ENCODE measurements around the gene EIPR1.
"Not testable (repeated sequence)": the region's sequence is repeated elsewhere in the genome, so short reads cannot be mapped to it uniquely, and the experiment has no call there.

Gene EIPR1

DNA sequence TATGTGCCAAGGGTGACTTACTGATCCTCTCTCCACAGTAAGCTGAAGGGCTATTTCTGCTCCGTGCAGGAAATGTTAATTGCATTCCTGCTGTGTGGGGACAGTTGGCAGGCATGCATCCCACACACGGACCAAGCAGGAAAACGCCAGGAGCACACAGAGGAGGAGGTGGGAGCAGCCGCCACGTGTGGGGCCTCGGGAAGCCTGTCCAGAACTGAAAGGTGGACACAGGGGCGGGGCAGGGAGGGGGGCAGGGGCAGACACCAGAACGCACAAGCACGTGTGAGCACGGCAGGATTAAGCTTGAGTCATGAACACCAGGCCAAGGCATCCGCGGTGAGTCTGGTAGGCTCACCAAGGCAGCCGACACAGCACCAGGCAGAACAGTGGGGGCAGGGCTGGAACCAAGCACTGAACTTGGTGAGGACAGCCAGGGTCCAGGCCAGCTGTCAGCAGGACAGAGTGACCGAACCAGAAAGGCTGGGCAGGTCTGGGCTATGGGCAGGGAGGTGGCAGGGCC, 177.1 kb downstream of the EIPR1 start:
- no peaks in the 10 kb centered on the region for H3K9me3 Mint-ChIP-seq
- no peak overlapping the region for H3K4me3 Mint-ChIP-seq
- H3K27ac Mint-ChIP-seq = peak overlapping the region; percentile 77
- H3K36me3 Mint-ChIP-seq = peaks cover 47 to 74% of the 10 kb centered on the region in 2 donors
- H3K4me1 Mint-ChIP-seq = peaks cover 8 to 9% of the 10 kb centered on the region in 2 donors
- H3K27me3 Mint-ChIP-seq = no peaks in the 10 kb centered on the region
- ATAC-seq (replicated peaks) = no peak
- DNase-seq = no peak

GRCh38 chr2:3199627-3200345, 177.8 kb downstream of the EIPR1 start:
- H3K27me3 Mint-ChIP-seq = no peaks in the 10 kb centered on the region
- no peaks in the 10 kb centered on the region for H3K9me3 Mint-ChIP-seq
- DNase-seq (no peak), ATAC-seq (replicated peaks) (no peak)
- H3K4me3 Mint-ChIP-seq = no peak overlapping the region
- peaks cover 49 to 76% of the 10 kb centered on the region in 2 donors for H3K36me3 Mint-ChIP-seq
- H3K27ac Mint-ChIP-seq = peak overlapping the region; percentile 47
- H3K4me1 Mint-ChIP-seq = peaks cover 8 to 9% of the 10 kb centered on the region in 2 donors

- H3K27me3 Mint-ChIP-seq; H3K4me1 Mint-ChIP-seq; H3K4me3 Mint-ChIP-seq; H3K9me3 Mint-ChIP-seq; DNase-seq; H3K27ac Mint-ChIP-seq; ATAC-seq (replicated peaks): not testable (repeated sequence)
- H3K36me3 Mint-ChIP-seq = peaks cover 56 to 80% of the 10 kb centered on the region in 2 donors
These were observed 178.9 kb downstream of the EIPR1 start for GRCh38 chr2:3198671-3199192.

DNA sequence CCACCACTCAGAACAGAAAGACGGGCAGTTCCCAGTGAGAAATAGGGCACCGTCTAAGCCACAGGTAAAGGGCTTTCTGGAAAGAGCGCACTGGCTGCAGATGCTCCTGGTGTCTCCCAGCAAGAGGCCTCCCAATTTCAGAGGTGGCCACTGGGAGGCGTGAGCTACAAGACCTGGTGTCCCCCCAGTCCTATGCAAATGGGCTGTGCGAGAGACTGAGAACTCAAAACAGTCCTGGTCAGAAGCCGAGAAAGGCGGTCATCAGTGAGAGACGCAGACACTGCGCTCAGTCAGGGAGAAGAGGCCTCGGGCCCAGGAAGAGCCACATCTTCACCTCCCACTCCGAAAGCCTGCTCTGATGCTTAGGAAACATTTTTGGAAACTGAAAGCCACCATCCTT, 179.5 kb downstream of the EIPR1 start:
- Mint-ChIP-seq H3K27me3 (no peaks in the 10 kb centered on the region), H3K36me3 (peaks cover 52 to 79% of the 10 kb centered on the region in 2 donors), H3K4me3 (no peak overlapping the region), H3K9me3 (no peaks in the 10 kb centered on the region), H3K4me1 (peaks cover 8 to 9% of the 10 kb centered on the region in 2 donors), H3K27ac (no peak overlapping the region)
- DNase-seq (no peak), ATAC-seq (replicated peaks) (peak; percentile 45 to 63)

GRCh38 chr2:3197308-3197707, 180.3 kb downstream of the EIPR1 start:
- H3K36me3 Mint-ChIP-seq = peaks cover 55 to 85% of the 10 kb centered on the region in 2 donors
- no peaks in the 10 kb centered on the region for H3K27me3 Mint-ChIP-seq
- H3K27ac Mint-ChIP-seq = no peak overlapping the region
- H3K9me3 Mint-ChIP-seq = no peaks in the 10 kb centered on the region
- DNase-seq (no peak), ATAC-seq (replicated peaks) (no peak)
- peaks cover 5 to 8% of the 10 kb centered on the region in 2 donors for H3K4me1 Mint-ChIP-seq
- no peak overlapping the region for H3K4me3 Mint-ChIP-seq

GRCh38 chr2:3196716-3197115, 180.9 kb downstream of the EIPR1 start:
- Mint-ChIP-seq H3K4me1 (peaks cover 5 to 8% of the 10 kb centered on the region in 2 donors), H3K27ac (no peak overlapping the region), H3K36me3 (peaks cover 57 to 91% of the 10 kb centered on the region in 2 donors), H3K27me3 (no peaks in the 10 kb centered on the region), H3K4me3 (no peak overlapping the region), H3K9me3 (no peaks in the 10 kb centered on the region)
- DNase-seq = no peak
- no peak for ATAC-seq (replicated peaks)

GRCh38 chr2:3195641-3196476, 181.8 kb downstream of the EIPR1 start:
- Mint-ChIP-seq H3K27me3 (no peaks in the 10 kb centered on the region), H3K27ac (peak overlapping the region; percentile 69), H3K36me3 (peaks cover 54 to 86% of the 10 kb centered on the region in 2 donors)

GRCh38 chr2:3194828-3195227, 182.8 kb downstream of the EIPR1 start:
- H3K4me1 Mint-ChIP-seq = peaks cover 0 to 12% of the 10 kb centered on the region in 2 donors
- no peak overlapping the region for H3K4me3 Mint-ChIP-seq
- no peak for DNase-seq
- H3K36me3 Mint-ChIP-seq = peaks cover 54 to 86% of the 10 kb centered on the region in 2 donors
- ATAC-seq (replicated peaks) = no peak
- no peaks in the 10 kb centered on the region for H3K9me3 Mint-ChIP-seq
- H3K27me3 Mint-ChIP-seq = no peaks in the 10 kb centered on the region
- no peak overlapping the region for H3K27ac Mint-ChIP-seq

More at GRCh38 chr2:3195641-3196476, 181.8 kb downstream of the EIPR1 start:
- no peak for DNase-seq
- Mint-ChIP-seq H3K9me3 (no peaks in the 10 kb centered on the region), H3K4me1 (peaks cover 0 to 8% of the 10 kb centered on the region in 2 donors), H3K4me3 (no peak overlapping the region)
- peak in 1 of 2 donors; percentile 33 for ATAC-seq (replicated peaks)

GRCh38 chr2:3193443-3194330, 183.9 kb downstream of the EIPR1 start:
- Mint-ChIP-seq H3K4me3 (no peak overlapping the region), H3K9me3 (no peaks in the 10 kb centered on the region), H3K36me3 (peaks cover 56 to 88% of the 10 kb centered on the region in 2 donors), H3K4me1 (peaks cover 0 to 10% of the 10 kb centered on the region in 2 donors), H3K27ac (no peak overlapping the region), H3K27me3 (no peaks in the 10 kb centered on the region)
- no peak for ATAC-seq (replicated peaks)
- no peak for DNase-seq

DNA sequence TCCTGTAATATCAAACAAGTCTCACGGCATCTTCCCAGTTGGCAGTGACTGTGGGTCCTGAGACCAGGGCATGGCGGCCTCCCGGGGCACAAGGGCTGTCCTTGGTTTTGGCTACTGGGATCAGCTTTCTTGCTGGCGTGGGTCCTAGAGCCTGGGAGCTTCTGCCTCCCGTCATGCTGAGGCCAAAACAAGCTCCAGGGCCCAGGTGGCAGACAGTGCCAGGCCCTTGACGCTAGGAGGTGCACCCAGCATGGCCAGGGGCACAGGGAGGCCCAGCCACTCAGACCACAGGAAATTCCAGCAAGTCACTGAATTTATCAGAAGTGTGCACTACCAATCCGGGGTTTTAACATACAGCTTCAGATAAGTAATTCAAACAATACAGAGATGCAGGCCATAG, 184.7 kb downstream of the EIPR1 start:
- no peaks in the 10 kb centered on the region for H3K27me3 Mint-ChIP-seq
- ATAC-seq (replicated peaks) (no peak), DNase-seq (no peak)
- peaks cover 56 to 89% of the 10 kb centered on the region in 2 donors for H3K36me3 Mint-ChIP-seq
- no peak overlapping the region for H3K4me3 Mint-ChIP-seq
- no peak overlapping the region for H3K27ac Mint-ChIP-seq
- peaks cover 0 to 10% of the 10 kb centered on the region in 2 donors for H3K4me1 Mint-ChIP-seq
- H3K9me3 Mint-ChIP-seq = no peaks in the 10 kb centered on the region

DNA sequence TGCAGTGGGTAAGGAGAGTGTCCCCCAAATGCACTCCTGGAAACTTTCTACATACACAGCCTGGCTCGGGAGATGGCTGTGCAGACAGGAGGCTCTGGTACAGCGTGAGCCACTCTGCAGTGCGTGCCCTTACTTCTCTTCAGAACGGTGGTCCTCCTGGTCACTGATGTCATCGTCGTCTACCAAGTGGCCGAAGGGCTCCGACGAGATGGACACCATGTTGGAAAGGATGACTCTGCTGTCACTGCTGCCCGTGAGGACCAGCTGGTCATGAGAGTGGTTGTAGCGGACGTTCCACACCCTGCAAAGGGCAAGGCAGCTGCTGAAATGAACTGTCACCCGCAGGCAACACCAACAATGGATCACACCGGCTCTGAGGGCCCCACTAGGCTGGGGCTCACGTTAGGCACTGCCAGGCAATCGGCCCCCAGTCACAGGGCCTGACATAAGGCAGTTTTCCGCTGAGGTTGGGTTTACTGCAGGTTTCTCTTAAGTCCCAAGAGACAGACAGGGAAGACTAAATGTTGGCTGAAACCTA, 185.3 kb downstream of the EIPR1 start:
- ATAC-seq (replicated peaks) = no peak
- Mint-ChIP-seq H3K9me3 (no peaks in the 10 kb centered on the region), H3K36me3 (peaks cover 56 to 85% of the 10 kb centered on the region in 2 donors), H3K27ac (no peak overlapping the region), H3K4me3 (no peak overlapping the region), H3K27me3 (no peaks in the 10 kb centered on the region), H3K4me1 (peaks cover 0 to 10% of the 10 kb centered on the region in 2 donors)
- no peak for DNase-seq

GRCh38 chr2:3189961-3190360, 187.7 kb downstream of the EIPR1 start:
- Mint-ChIP-seq H3K36me3 (peaks cover 63 to 82% of the 10 kb centered on the region in 2 donors), H3K27ac (peak overlapping the region; percentile 42), H3K27me3 (no peaks in the 10 kb centered on the region), H3K4me3 (no peak overlapping the region), H3K4me1 (peaks cover 0 to 6% of the 10 kb centered on the region in 2 donors), H3K9me3 (no peaks in the 10 kb centered on the region)
- ATAC-seq (replicated peaks) (no peak), DNase-seq (no peak)

DNA sequence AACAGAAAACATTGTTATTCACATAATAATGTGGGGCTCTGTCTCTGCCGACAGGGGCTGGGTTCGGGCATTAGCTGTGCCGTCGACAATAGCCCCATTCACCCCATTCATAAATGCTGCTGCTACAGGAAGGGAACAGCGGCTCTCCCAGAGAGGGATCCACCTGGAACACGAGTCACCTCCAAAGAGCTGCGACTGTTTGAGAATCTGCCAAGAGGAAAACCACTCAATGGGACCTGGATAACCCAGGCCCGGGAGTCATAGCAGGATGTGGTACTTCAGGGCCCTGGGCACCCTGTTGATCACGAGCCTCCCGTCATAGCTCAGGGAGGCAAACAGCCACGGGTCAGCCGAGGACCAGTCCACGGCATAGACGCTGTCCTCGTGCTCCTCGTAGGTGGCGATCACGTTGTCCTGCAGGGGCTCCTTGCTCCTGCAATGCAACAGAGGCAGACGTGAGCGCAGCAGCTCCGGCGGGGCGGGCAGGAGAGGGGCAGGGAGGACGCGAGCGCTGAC, 188.5 kb downstream of the EIPR1 start:
- no peak overlapping the region for H3K4me3 Mint-ChIP-seq
- H3K27me3 Mint-ChIP-seq = no peaks in the 10 kb centered on the region
- ATAC-seq (replicated peaks) (no peak), DNase-seq (no peak)
- H3K36me3 Mint-ChIP-seq = peaks cover 58 to 78% of the 10 kb centered on the region in 2 donors
- H3K4me1 Mint-ChIP-seq = peaks cover 0 to 6% of the 10 kb centered on the region in 2 donors
- no peaks in the 10 kb centered on the region for H3K9me3 Mint-ChIP-seq
- no peak overlapping the region for H3K27ac Mint-ChIP-seq

All from stimulated activated naive B cell treated with anti-CD40 and anti-IgM and Interleukin-4, amounts not matched to agents 10 μg/mL and 1 μg/mL and 100 μg/mL, for 72 hours (primary cell).